ENCODE measurements around the gene ECPAS. TPM values are rescaled to one million over a fixed set of nuclear protein-coding genes. Genes with fewer than 3 reads are reported as not detected.

The ECPAS gene
- total RNA-seq, 1 experiment from 2014 or later = 106 TPM

DNA sequence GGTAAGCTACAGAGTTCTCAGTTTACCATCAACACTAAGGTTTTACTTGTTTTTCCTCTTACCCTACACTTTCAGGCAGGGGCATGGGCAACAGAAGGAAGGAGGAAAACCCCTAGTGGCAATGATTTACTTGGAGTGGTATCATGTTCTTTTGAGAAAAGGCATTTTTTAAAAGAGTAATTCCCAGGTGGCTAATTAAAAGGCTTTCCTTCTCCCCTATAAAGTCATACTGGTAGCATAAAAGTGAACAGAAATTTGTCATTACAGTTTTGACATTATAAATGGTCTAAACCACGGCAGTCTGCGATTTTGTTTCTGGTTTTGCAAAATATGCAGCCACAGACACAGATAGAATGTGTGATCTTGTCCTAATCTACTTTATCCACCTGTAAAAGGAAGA is 123.3 kb downstream of the ECPAS start:
- no peaks in the 10 kb centered on the region for H3K23me2 ChIP-seq (ENCODE audit: insufficient read length, low read depth, low read length, poor library complexity, severe bottlenecking)
- no peaks in the 10 kb centered on the region; the same call in 1 of the 2 replicates for H3K27me3 Mint-ChIP-seq (ENCODE audit: low read depth)
- H3K14ac ChIP-seq (ENCODE audit: insufficient read depth, low read length) = no peak overlapping the region
- no peak overlapping the region for H2BK5ac ChIP-seq (ENCODE audit: insufficient read length, low read length)
- H3K4me2 ChIP-seq (ENCODE audit: insufficient read depth, insufficient read length, low read length) = no peak overlapping the region
- H2BK120ac ChIP-seq (ENCODE audit: low read depth, low read length, poor library complexity, severe bottlenecking) = no peak overlapping the region
- H4K91ac ChIP-seq (ENCODE audit: insufficient read length, low read depth, low read length) = no peak overlapping the region
- no peak overlapping the region for H4K8ac ChIP-seq (replicated peaks; ENCODE audit: insufficient read length, low read depth, low read length)
- H3K56ac ChIP-seq (ENCODE audit: insufficient read length, low read depth, low read length) = no peak overlapping the region
- no peaks in the 10 kb centered on the region for H4K20me1 ChIP-seq (ENCODE audit: control insufficient read depth, insufficient read depth, insufficient read length)
- no peak overlapping the region for H3K23ac ChIP-seq (ENCODE audit: insufficient read length, low read depth, low read length)
- no peak overlapping the region for H2BK12ac ChIP-seq (ENCODE audit: insufficient read length, low read depth, low read length)
- no peak overlapping the region for H3K27ac Mint-ChIP-seq
- WGBS (ENCODE audit: extremely low coverage, insufficient read length, low lambda C conversion rate) = no CpG with 5 or more reads among the region's 2 CpGs
- H2AK5ac ChIP-seq (ENCODE audit: insufficient read length, low read length) = no peak overlapping the region
- no peak overlapping the region for H3K27ac ChIP-seq (ENCODE audit: insufficient read length, low read depth, low read length)
- DNase-seq = no peak
- no peak overlapping the region for H3K4me3 Mint-ChIP-seq
- no peak overlapping the region for H3K18ac ChIP-seq (ENCODE audit: insufficient read length, low read depth, low read length)
- H3K9me3 ChIP-seq (ENCODE audit: control insufficient read depth, low read depth, low read length) = no peaks in the 10 kb centered on the region
- no peak overlapping the region for H4K5ac ChIP-seq (ENCODE audit: insufficient read length, low read depth, low read length)
- H3K27me3 ChIP-seq (ENCODE audit: insufficient read depth, low read length) = no peaks in the 10 kb centered on the region
- H3T11ph ChIP-seq (ENCODE audit: low read length) = no peak overlapping the region
- no peaks in the 10 kb centered on the region for H3K9me3 Mint-ChIP-seq
- no peaks in the 10 kb centered on the region for H3K79me2 ChIP-seq (ENCODE audit: insufficient read depth, low read length)
- H3K4me1 Mint-ChIP-seq = peaks cover 6% of the 10 kb centered on the region in 2 experiments
- no peaks in the 10 kb centered on the region for H3K4me1 ChIP-seq (ENCODE audit: insufficient read depth, low read length)
- TF ChIP-seq, protein P1, sequence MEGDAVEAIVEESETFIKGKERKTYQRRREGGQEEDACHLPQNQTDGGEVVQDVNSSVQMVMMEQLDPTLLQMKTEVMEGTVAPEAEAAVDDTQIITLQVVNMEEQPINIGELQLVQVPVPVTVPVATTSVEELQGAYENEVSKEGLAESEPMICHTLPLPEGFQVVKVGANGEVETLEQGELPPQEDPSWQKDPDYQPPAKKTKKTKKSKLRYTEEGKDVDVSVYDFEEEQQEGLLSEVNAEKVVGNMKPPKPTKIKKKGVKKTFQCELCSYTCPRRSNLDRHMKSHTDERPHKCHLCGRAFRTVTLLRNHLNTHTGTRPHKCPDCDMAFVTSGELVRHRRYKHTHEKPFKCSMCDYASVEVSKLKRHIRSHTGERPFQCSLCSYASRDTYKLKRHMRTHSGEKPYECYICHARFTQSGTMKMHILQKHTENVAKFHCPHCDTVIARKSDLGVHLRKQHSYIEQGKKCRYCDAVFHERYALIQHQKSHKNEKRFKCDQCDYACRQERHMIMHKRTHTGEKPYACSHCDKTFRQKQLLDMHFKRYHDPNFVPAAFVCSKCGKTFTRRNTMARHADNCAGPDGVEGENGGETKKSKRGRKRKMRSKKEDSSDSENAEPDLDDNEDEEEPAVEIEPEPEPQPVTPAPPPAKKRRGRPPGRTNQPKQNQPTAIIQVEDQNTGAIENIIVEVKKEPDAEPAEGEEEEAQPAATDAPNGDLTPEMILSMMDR (conservative IDR thresholded peaks at IDR 0.05) = no peak
- no peak overlapping the region for H2BK15ac ChIP-seq (ENCODE audit: low read depth, low read length)
- no peaks in the 10 kb centered on the region for H3K79me1 ChIP-seq (ENCODE audit: insufficient read depth, low read depth, low read length, poor library complexity, severe bottlenecking)
- no peak overlapping the region for H3K9ac ChIP-seq (ENCODE audit: extremely low read depth, insufficient read length, low read length)
- H3K36me3 Mint-ChIP-seq (ENCODE audit: insufficient read depth in 1 of 3, low read depth in 3 of 3) = peaks cover 1 to 49% (median 30%) of the 10 kb centered on the region in 3 experiments; a peak in 6 of 7 replicates
- no peak overlapping the region for H3K4ac ChIP-seq (ENCODE audit: low read depth, low read length)
- H2AFZ ChIP-seq (ENCODE audit: low read length) = no peak overlapping the region
- no peak overlapping the region for H2BK20ac ChIP-seq (ENCODE audit: low read depth, low read length, poor library complexity, severe bottlenecking)
